Fibroblast of skin of left quadriceps (primary cell): Measurements from ENCODE around the gene TGM6.

Source experiments
- DNase-seq, 2 experiments: peaks; one replicate each; pipeline ENCODE4 v3.0.0-alpha.2; 2013; ENCODE audit warnings: low read depth in 2 of 2

The TGM6 gene

GRCh38 chr20:2380601-2381000 is at the start of gene TGM6:
TSS of gene TGM6 (plus strand) at chr20:2380901. CDS start at chr20:2380969, 68 bp downstream.
- DNase-seq = no peak

- DNase-seq = no peak
These were observed 49.6 kb upstream of the TGM6 start for GRCh38 chr20:2331106-2331505.

- no peak for DNase-seq
These were observed 48.7 kb upstream of the TGM6 start for GRCh38 chr20:2331901-2332565.

GRCh38 chr20:2332711-2333110 is 48.0 kb upstream of the TGM6 start:
- no peak for DNase-seq

- no peak for DNase-seq
These were observed 46.9 kb upstream of the TGM6 start for GRCh38 chr20:2333821-2334220.

- no peak for DNase-seq
These were observed 45.4 kb upstream of the TGM6 start for GRCh38 chr20:2335096-2335870.

- DNase-seq = no peak
These were observed 44.2 kb upstream of the TGM6 start for GRCh38 chr20:2336471-2336870.

- DNase-seq = no peak
These were observed 43.6 kb upstream of the TGM6 start for GRCh38 chr20:2337142-2337541.

GRCh38 chr20:2338411-2339066 is 42.2 kb upstream of the TGM6 start:
- no peak for DNase-seq

GRCh38 chr20:2340136-2340535 is 40.6 kb upstream of the TGM6 start:
- no peak for DNase-seq

GRCh38 chr20:2340823-2341222 is 39.9 kb upstream of the TGM6 start:
- DNase-seq = no peak

GRCh38 chr20:2341336-2341735 is 39.4 kb upstream of the TGM6 start:
- DNase-seq = no peak

- no peak for DNase-seq
These were observed 38.5 kb upstream of the TGM6 start for GRCh38 chr20:2342243-2342642.

- DNase-seq = no peak
These were observed 34.5 kb upstream of the TGM6 start for GRCh38 chr20:2346188-2346587.

GRCh38 chr20:2348336-2348735 is 32.4 kb upstream of the TGM6 start:
- DNase-seq = no peak

GRCh38 chr20:2349801-2350200 is 30.9 kb upstream of the TGM6 start:
- DNase-seq = no peak

- DNase-seq = no peak
These were observed 30.1 kb upstream of the TGM6 start for GRCh38 chr20:2350606-2351005.

- no peak for DNase-seq
These were observed 27.5 kb upstream of the TGM6 start for GRCh38 chr20:2353231-2353630.

GRCh38 chr20:2357114-2357513 is 23.6 kb upstream of the TGM6 start:
- DNase-seq = no peak

GRCh38 chr20:2358006-2358405 is 22.7 kb upstream of the TGM6 start:
- no peak for DNase-seq

GRCh38 chr20:2361035-2361593 is 19.6 kb upstream of the TGM6 start:
- no peak for DNase-seq

GRCh38 chr20:2363187-2363586 is 17.5 kb upstream of the TGM6 start:
- DNase-seq = no peak

GRCh38 chr20:2363587-2363986 is 17.1 kb upstream of the TGM6 start:
- no peak for DNase-seq
